Ovary (tissue), 9 donors: ENCODE measurements around the gene CEPT1. TPM values are rescaled to one million over a fixed set of nuclear protein-coding genes. Genes with fewer than 3 reads are reported as not detected.

Source experiments
- DNase-seq, 5 donors: peaks; one replicate each; pipeline ENCODE4 v3.0.0-alpha.2; 2019 to 2020
- H3K27ac ChIP-seq, 2 donors: fragments of 200-600 bp; one replicate each; pipeline versions ENCODE4 v1.5.1 to v1.8.0; 2019 to 2022
- H3K27me3 ChIP-seq: fragments of 200-600 bp; one replicate; pipeline ENCODE4 v1.8.0; 2022
- H3K36me3 ChIP-seq: fragments of 200-600 bp; sonication (generic); one replicate; pipeline ENCODE4 v1.5.1; 2019
- H3K4me1 ChIP-seq: one replicate; pipeline ENCODE4 v1.8.1; 2013; ENCODE audit warnings: mild to moderate bottlenecking, moderate library complexity; ENCODE audit not compliant: insufficient read depth
- H3K4me3 ChIP-seq: fragments of 200-600 bp; sonication (generic); one replicate; pipeline ENCODE4 v1.5.1; 2017
- H3K9me3 ChIP-seq, 2 donors: fragments of 200-600 bp in 1 of 2; sonication (generic) in 1 of 2; one replicate each; pipeline versions ENCODE4 v1.5.1 to v1.8.1; 2013 to 2019; ENCODE audit warnings: mild to moderate bottlenecking in 1 of 2, moderate library complexity in 1 of 2
- CTCF ChIP-seq, 3 donors: fragments of 450-650 bp in 2 of 3; fragments of 200-600 bp in 1 of 3; IDR thresholded peaks; one replicate each; pipeline versions ENCODE4 v1.5.1 to v1.8.0; 2016 to 2022; ENCODE audit warnings: antibody characterized with exemption in 3 of 3, mild to moderate bottlenecking in 1 of 3
- EP300 ChIP-seq: sonication (generic); formaldehyde crosslinking; IDR thresholded peaks from one replicate; pipeline ENCODE4 v1.6.1; 2017; ENCODE audit warnings: antibody characterized with exemption
- POLR2A ChIP-seq: fragments of 450-650 bp; IDR thresholded peaks from one replicate; pipeline ENCODE4 v1.6.1; 2017; ENCODE audit warnings: antibody characterized with exemption, mild to moderate bottlenecking, moderate library complexity
- WGBS, 3 donors: extraction: QIAGEN DNeasy Blood & Tissue Kit in 1 of 3; methylation state at CpG; one replicate each; pipeline versions ENCODE4 v1.1.5 to v1.1.7; 2013 to 2017; 5-methylcytosine and 5-hydroxymethylcytosine counted together
- intact Hi-C, 4 donors: fragments of 100-400 bp; cut with DNase I; formaldehyde crosslinking; loops; one replicate each; pipeline versions ENCODE4 v1.11.0 to v1.15.1; 2022 to 2023
- polyA plus RNA-seq, 2 donors: library from polyadenylated mRNA; stranded (reverse); fragments of 200-250 nt in 1 of 2; fragments of 350-450 nt in 1 of 2; fragmentation: Illumina TruSeq in 1 of 2; extraction: RNeasy Lipid Tissue Mini Kit (QIAGEN cat#74804) in 1 of 2; gene quantifications; one replicate each; pipeline ENCODE4 v1.2.3, GENCODE V29; 2013 to 2014
- total RNA-seq, 7 donors: library from RNA; depleted of rRNA in 2 of 7; stranded (reverse); fragments of >200 nt in 2 of 7; fragmentation: NEBNext Ultra II Directional in 3 of 7; extraction: Animal tissue kit (Norgen Biotek cat#: 25700) in 3 of 7; gene quantifications; one replicate each; pipeline versions ENCODE4 v1.1.0 to v1.2.4, GENCODE V29; 2016 to 2023
- donor health status: DM: no; HTN: no; CAD: no; lungs with moderate emphysema.
- donor health status: DM: no; HTN: no; CAD: no.
- donor health status: Bipolar disorder and iron deficiency.
- donor health status: DM: yes; HTN: yes; CAD: no.
- donor health status: DM: no; HTN: no; CAD: no.
- donor health status: DM: yes; HTN: yes; CAD: no.

CEPT1 gene
- total and polyA plus RNA-seq, 9 donors: 16.4 to 40.3 (median 32.4) TPM

GRCh38 chr1:111191496-111191895, 51.5 kb downstream of the CEPT1 start:
- no peak overlapping the region for H3K27ac ChIP-seq
- WGBS, 3 donors: 37 to 51% (median 38%) methylated on average over 3 of the region's 3 CpGs

GRCh38 chr1:111192074-111192473, 52.1 kb downstream of the CEPT1 start:
- Histone ChIP-seq H3K9me3 (no peaks in the 10 kb centered on the region), H3K4me1 (peaks cover 5% of the 10 kb centered on the region), H3K4me3 (no peak overlapping the region), H3K27ac (no peak overlapping the region), H3K27me3 (no peaks in the 10 kb centered on the region), H3K36me3 (no peaks in the 10 kb centered on the region)
- intact Hi-C loops: no loop called here
- TF ChIP-seq POLR2A: no peak
- no peak for TF ChIP-seq CTCF (IDR thresholded peaks at IDR 0.05)
- TF ChIP-seq EP300: no peak
- DNase-seq: no peak
- 92 to 94% (median 93%) methylated on average over 5 of the region's 5 CpGs for WGBS, 3 donors

More at GRCh38 chr1:111191496-111191895, 51.5 kb downstream of the CEPT1 start:
- Histone ChIP-seq H3K4me3 (no peak overlapping the region), H3K27me3 (no peaks in the 10 kb centered on the region), H3K4me1 (peaks cover 5% of the 10 kb centered on the region), H3K9me3 (no peaks in the 10 kb centered on the region), H3K36me3 (no peaks in the 10 kb centered on the region)
- DNase-seq: no peak
- intact Hi-C loops: no loop called here
- no peak for TF ChIP-seq CTCF (IDR thresholded peaks at IDR 0.05)
- TF ChIP-seq POLR2A: no peak
- no peak for TF ChIP-seq EP300

- no peaks in the 10 kb centered on the region for H3K9me3 ChIP-seq
- 23 to 30% (median 30%) methylated on average over 10 of the region's 10 CpGs for WGBS, 3 donors
- intact Hi-C loops: no loop called here
- TF ChIP-seq EP300 (no peak), CTCF (IDR thresholded peaks at IDR 0.05) (no peak), POLR2A (no peak)
- peaks cover 5% of the 10 kb centered on the region for H3K4me1 ChIP-seq
- no peak for DNase-seq
- H3K4me3 ChIP-seq: no peak overlapping the region
- no peaks in the 10 kb centered on the region for H3K36me3 ChIP-seq
- H3K27me3 ChIP-seq: no peaks in the 10 kb centered on the region
- peak overlapping the region in 1 of 2 donors; percentile 49 for H3K27ac ChIP-seq
Observed at GRCh38 chr1:111192658-111193519, 52.9 kb downstream of the CEPT1 start.

GRCh38 chr1:111193712-111194480, 53.9 kb downstream of the CEPT1 start:
- no peak overlapping the region for H3K27ac ChIP-seq
- WGBS, 3 donors: 93 to 96% (median 94%) methylated on average over 3 of the region's 3 CpGs
- TF ChIP-seq CTCF (IDR thresholded peaks at IDR 0.05) (no peak), POLR2A (no peak), EP300 (no peak)
- H3K4me3 ChIP-seq: no peak overlapping the region
- DNase-seq: no peak
- peaks cover 5% of the 10 kb centered on the region for H3K4me1 ChIP-seq
- no peaks in the 10 kb centered on the region for H3K27me3 ChIP-seq
- no peaks in the 10 kb centered on the region for H3K9me3 ChIP-seq
- intact Hi-C loops: no loop called here
- no peaks in the 10 kb centered on the region for H3K36me3 ChIP-seq
